ENCODE results near the gene PCYT1A.

DNA sequence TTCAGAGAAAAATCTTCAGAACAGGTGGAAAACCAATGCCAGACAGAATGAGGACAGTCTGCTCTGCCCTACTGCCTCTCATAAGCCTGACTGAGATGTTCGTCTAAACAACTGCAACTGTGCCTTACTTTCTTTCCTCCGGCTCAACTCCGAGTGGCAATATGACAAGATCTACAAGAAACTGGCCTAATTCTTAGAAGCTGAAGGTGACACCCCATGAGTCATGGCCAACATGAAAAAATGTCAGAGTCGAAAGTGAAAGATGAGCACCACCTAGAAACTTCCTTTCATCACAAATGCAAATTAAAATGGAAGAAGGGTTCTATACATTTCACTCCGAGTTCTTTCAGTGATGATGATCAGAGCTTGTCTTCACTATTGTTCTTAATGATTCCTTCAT is 12.9 kb downstream of the PCYT1A start:
- peak; percentile 53 for TF ChIP-seq POLR2A (IDR thresholded peaks at IDR 0.05; ENCODE audit: low read length)
- no peak for TF ChIP-seq GATA1 (IDR thresholded peaks at IDR 0.05; ENCODE audit: low read depth, low read length)

Measured in erythroblast (primary cell).